Measurements from ENCODE around the gene COL10A1. TPM values are rescaled to one million over a fixed set of nuclear protein-coding genes. Genes with fewer than 3 reads are reported as not detected.
"Not testable (repeated sequence)": the region's sequence is repeated elsewhere in the genome, so short reads cannot be mapped to it uniquely, and the experiment has no call there.

The COL10A1 gene
- total RNA-seq, 1 donor from 2014 or later: not detected

DNA sequence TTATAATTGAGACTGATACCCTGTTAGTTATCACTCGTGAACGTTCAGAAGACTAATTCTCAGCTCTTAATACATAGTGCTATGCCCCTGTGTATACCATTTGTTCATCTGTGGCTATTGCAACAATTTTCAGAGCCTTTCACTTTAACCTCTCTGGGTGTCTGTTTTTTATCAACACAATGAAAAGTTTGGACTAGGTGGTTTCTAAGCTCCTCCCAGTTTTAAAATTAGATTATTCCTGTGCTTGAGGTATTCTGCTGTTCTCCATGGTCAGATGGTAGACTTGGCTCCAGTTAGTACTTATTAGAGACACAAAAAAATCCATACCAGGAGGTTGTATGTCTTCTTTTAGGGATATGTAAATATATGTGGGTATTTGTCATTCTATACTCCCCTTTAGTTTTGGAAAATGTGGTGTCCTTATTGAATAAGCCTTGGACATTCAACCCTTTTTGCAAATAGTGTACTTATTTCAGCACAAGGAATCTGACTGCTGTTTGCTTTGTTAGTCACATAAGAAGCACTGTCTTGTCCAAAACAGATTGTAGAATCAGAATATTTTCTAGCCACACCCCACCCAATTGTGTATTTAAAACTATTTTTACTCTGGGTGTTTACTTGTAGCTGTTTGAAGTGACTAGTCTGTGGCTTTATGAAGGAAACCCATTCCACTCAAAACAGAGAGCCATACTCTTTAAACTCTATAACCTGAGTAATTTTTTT lies 2.0 kb upstream of the COL10A1 start:
- no peak for FAIRE-seq

DNA sequence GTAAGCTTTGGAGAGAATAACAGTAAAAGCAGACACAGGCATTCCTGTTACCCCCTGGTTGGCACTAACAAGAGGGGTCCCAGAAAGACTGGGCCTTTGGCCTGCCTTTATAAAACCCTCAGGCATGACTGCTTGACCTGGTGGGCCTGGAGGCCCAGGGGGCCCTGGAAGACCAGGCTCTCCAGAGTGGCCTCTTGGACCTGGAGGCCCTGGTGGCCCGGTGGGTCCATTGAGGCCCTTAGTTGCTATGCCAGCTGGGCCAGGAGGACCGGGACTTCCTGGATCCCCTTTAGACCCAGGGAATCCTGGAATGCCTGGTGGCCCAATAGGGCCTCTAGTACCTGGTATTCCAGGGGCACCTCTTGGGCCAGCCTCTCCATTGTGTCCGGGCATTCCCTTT lies 5.5 kb downstream of the COL10A1 start:
- DNase-seq (ENCODE audit: low spot score in 2 of 2) (no peak), FAIRE-seq (no peak)

More for the DNA sequence above, 2.0 kb upstream of the COL10A1 start:
- DNase-seq (ENCODE audit: low spot score in 2 of 2): no peak

DNA sequence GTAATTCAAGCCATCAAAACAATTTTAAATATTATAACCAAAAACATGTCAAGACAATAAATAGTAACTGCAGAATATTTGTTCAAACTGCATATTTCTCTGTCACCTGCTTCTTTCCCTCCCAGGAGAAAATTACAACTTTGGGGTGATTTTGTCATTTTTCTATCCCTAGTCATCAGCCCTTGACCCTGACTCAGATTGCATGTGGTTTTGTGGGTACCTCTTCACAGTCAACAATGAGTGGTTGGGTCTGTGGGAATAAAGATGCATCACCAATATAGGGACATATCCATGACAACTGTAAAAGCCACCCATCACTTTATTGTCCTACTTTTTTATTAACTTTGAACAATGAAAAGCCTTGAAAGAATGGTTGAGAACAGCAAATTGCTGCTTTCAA lies 7.3 kb downstream of the COL10A1 start:
- FAIRE-seq (no peak), DNase-seq (ENCODE audit: low spot score in 2 of 2) (no peak)

DNA sequence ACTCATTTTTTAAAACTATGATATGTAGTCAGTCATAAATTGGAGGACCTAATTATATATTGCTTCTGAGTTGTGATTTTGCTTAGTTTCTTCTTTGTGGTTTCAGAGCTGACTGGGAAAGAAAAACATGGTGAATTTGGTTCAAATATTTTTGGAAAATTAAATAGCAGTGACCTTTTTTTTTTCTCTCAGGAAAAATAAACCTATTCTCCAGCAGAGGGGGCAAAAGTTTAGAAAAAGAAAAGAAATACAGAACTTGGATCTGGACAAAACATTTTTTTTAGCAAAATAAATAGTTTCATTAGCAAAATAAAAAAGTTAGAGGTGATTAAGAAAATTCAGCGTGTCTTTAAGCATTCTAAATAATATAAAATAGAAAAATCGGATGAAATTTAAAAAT lies 10.2 kb downstream of the COL10A1 start:
- FAIRE-seq: peak; percentile 86
- no peak for DNase-seq (ENCODE audit: low spot score in 2 of 2)

DNA sequence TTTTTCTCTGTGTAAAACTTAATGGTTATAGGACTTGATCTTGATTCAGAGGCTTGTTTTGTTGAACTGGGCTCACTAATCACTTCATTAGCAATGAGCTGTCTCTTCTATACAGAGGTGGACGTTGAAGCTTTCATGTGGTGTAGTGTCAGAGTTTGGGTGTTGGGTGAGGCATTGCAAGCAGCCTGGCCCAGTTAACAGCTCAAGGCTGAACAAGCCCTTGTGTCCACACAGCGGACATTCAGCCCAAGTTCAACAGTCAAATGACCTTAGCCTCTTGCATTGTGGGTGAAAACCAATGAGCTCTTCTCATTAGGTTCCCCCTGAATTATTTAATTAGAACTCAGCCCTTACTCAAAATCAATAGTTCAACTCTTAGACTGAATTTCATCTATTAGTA lies 12.5 kb downstream of the COL10A1 start:
- FAIRE-seq (no peak), DNase-seq (ENCODE audit: low spot score in 2 of 2) (no peak)

DNA sequence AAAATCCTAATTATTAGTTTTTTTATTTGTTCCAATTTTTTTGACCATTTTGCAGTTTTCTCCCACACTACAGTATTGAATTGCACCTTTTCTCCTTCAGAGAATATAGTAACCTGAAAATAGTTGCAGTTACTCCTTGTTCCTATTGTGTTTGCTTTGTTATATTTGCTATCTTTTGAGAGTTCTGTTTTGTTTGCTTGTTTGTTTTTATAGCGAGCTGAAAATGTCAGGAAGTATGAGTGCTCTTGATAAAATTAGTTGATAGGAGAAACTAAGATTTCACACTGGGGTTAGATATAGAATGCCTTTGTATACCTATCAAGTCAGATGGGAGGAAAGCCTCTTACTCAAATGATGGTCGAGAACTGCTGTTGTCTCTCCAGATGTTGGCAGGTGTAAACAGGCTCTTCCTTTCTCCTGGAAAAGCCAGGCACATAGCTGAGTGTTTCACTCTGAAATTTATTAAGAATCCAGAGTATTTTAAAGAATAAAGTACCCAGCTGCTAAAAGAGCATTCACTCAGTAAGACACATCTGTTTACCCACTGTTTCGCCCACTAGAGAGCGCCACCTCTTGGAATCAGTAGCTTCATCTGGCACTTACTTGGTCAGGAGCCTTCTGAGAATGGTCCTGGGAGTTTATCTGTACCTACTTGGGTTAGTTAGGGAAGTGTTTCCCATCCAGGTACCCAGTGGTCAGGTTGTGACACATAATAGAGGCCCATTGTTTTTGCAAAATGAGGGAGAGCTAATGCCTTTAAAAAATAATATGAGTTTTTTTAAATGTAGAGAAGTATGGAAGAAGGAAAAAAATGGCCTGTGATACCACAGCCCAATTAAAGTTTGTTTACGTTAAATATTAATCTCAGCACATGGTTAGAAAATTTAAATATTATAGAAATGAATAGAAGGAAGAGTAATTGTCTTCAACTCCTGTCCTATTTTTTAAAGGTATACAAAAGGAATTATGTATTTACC lies 14.1 kb downstream of the COL10A1 start:
- no peak for FAIRE-seq
- DNase-seq (ENCODE audit: low spot score in 2 of 2): no peak

DNA sequence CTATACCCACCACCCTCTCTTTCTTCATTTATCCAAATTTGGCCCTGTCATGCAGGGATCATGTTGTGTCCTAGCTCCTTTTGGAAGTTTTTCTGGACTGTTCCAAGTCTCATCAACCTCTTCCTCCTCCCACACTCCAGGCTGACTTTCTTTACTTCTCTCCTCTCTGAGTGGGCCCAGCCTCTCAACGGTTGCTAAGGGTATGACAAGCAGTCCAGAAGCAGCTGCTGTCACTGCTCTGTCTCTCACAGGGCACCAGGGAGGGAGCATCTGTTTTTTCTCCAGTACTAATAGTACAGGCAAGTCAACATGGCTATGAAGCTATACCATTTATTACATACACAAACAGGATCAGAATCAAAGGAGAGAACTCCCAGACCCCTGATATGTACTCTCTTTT lies 17.1 kb downstream of the COL10A1 start:
- DNase-seq (ENCODE audit: low spot score in 2 of 2): no peak
- FAIRE-seq: no peak

DNA sequence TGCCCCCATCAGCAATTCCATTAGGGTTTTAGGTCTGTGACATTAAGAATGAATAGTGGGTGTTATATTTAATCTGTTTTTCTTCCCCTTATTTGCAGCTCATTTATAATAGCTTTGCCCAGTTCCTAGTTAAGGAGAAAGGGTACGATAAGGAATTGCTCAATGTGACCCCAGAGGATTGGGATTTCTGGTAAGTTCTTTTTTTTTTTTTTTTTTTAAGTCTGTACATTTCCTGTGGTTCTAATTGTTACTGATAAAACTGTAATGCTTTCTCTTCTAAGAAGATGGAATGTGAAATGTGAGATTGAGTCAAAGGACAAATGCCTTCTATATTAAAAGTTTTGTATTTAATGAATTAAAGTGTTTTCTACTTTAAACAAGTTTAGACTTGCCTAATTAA lies 19.8 kb downstream of the COL10A1 start:
- no peak for DNase-seq (ENCODE audit: low spot score in 2 of 2)
- no peak for FAIRE-seq

DNA sequence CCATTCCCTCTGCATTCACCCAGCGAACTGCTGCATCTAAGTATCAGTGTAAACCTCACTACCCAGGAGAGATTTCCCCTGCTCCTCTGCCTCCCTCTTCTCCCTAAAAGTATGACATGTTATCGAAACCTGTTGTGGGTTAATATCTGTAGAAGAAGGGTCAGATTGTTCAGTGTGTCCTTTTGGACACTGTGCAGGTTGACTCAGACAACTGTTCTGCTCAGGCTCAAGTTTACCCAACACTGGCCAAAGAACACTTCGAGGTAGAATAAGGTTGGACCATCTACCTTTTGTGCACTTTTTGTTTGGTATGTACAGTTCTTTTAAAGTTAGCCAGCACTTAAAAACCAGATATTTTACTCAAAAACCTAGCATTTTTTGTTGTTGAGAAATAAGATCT lies 20.7 kb downstream of the COL10A1 start:
- no peak for FAIRE-seq
- no peak for DNase-seq (ENCODE audit: low spot score in 2 of 2)

DNA sequence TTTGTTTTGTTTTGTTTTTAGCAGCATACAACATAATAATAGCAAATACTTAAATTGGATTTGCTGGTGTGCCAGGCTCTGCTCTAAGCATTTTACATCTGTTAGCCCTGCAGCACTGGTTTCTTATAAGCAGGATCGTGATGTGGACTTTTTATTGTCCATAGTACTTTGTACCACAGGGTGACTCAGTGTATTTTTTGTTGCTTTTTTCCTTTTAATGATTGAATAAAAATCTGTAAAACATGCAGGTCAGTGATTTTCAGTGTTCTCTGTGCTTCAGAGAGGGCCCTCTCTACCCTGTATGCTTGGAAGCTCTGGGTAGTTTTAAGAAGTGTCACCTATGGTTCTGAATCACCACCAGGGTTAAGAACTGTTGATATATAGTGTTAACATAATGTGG lies 21.3 kb downstream of the COL10A1 start:
- DNase-seq (ENCODE audit: low spot score in 2 of 2): no peak
- FAIRE-seq: no peak

DNA sequence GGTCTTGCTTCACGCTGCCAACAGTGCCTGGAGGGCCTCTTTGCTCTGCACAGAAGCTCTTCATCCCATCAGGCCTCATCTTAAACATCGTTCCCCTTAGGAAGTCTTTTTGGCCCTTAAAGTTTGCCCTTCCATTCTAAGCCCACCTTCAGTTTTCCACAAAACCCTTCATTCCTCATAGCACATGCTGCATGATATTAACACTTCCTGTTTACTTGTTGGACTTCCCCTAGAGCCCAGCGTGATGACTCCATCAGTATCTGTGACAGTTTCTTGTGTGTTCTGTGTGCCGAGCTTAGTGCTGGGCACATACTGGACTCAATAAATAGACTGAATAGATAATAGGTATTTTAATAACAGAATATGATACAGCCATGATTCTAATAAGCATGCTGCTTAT lies 23.1 kb downstream of the COL10A1 start:
- FAIRE-seq: no peak
- no peak for DNase-seq (ENCODE audit: low spot score in 2 of 2)

DNA sequence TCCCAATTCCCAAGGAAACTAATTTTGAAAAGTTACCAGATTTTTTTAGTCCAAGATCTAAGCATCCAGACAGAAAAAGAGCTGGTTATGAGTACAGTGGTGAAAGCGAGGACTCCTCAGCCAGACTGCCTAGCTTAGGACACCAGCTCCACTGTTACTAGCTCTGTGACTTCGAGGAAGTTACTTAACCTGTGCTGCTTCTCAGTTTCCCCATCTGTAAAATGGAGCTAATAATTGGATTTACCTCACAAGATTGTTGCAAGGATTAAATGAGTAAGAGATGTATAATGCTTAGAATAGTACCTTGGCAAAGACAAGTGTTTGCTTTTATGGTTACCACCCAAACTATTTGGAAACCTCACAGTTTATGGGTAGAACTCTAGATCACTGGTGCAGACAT lies 24.1 kb downstream of the COL10A1 start:
- FAIRE-seq (no peak), DNase-seq (ENCODE audit: low spot score in 2 of 2) (no peak)

DNA sequence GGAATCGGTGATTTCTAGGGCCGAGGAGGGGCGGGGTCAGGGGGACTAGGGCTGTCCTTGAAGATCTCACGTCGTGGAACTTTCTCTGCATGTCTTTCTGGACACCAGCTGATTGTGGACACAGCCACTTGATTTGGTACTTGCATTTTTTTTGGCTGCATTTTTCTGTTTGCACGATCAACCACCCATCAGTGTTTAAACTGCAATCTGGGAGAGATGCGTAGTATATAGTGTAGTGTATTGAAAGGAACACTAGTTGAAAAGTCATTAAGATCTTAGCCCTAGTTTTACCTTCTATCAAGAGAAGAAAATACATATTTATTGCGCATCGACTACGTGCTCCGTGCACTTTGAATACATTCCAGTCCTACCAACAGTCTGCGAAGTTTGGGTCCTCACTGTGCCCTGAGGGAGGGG lies 24.6 kb downstream of the COL10A1 start:
- no peak for FAIRE-seq

DNA sequence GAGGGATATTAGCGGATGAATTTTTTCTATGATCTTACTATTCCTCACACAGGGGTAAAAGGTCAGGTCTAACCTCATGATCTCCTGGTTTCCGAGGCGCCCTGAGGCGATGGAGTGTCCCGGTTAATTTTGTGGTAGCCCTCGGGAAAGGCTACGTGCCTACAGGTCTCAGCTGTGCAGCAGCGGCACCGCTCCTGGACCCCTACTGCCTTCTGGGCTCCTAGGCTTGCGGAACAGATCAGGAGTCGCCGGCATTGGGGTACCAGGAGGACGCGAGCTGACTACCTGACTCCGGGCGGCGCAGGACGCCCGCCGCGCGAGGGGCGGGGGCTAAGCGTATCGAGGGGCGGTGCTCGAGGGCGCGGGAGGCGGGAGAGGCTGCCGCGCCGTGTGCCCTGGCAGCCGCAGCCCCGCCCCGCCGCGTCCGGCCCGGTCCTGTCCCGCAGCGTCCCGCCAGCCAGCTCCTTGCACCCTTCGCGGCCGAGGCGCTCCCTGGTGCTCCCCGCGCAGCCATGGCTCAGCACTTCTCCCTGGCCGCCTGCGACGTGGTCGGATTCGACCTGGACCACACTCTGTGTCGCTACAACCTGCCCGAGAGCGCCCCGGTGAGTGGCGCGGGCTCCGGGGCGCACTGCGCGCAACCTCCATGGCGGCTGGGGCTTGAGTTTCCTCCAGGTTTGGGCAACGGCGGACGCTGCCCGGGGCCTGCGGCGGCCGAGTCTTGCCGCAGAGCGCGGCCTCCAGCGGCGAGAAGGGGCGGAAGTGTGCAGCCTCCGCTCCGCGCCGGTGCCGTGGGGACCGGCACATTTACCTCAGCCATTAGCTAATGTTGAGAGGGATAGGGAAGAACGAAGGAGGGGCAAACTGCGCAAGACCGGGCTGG lies 25.3 kb downstream of the COL10A1 start, which contains the start of gene NT5DC1:
Gene NT5DC1, plus strand, starts transcription at position 435 of the 883 bp plus-strand sequence. Its CDS starts 78 bp downstream, at position 513.
- FAIRE-seq (no peak), DNase-seq (ENCODE audit: low spot score in 2 of 2) (peak; percentile 85 to 86)

More for the DNA sequence above, 24.6 kb downstream of the COL10A1 start:
- no peak for DNase-seq (ENCODE audit: low spot score in 2 of 2)

DNA sequence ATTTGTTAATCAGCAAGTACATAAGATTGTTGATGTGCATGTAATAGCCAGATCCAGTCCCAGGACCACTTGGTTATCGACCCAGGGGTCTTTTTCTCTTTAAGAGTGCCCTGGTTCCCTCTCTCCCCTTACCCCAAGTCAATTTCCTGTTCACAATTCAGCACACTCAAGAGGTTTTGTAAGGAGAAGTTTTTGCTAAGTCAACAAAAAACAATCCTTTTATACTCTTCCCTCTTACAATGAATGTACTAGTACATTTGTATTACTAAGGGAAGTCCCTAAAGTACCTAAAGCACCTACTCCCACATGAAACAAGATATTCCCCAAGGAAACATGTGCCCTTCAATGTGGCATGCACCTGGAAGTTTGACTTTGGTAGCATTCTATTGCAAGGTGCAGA lies 26.9 kb downstream of the COL10A1 start:
- DNase-seq (ENCODE audit: low spot score in 2 of 2): no peak
- FAIRE-seq: no peak

DNA sequence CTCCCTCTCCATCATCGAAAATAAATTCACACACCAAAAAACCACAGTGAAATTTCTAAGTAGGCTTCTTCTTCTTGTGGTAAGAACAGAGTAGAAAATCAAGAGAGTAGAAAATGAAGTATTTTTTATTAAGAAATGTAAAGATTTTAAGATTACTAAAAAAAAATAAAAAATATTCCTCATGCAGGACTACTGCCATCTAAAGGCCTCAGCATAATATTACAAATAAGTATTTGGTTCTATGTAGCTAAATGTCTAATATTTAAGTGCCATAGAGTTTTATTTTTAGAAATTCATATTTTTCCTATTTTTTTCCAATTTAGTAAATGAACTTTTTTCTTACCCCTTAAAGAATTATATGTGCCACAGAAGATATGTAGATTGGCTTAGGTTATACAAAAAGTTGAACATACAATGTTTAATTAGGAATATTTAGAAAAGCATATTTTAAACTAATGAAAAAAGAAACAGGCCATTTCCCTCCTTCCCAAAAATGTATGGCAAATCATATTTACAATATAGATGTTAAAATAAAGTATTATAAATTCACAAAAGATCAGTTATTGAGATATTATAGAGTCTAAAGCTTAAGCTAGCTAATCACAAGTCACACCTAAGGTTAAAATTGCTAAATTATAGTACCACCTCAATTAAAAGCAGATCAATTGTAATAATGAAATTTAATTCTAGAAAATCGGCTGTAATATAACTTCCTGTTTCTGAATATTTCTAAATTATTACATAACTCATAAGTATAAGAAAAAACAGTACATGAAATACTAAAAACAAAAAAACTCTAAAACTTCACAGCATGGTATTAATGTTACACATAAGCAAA lies 28.7 kb downstream of the COL10A1 start:
- FAIRE-seq: peak; percentile 88
- DNase-seq (ENCODE audit: low spot score in 2 of 2): no peak

DNA sequence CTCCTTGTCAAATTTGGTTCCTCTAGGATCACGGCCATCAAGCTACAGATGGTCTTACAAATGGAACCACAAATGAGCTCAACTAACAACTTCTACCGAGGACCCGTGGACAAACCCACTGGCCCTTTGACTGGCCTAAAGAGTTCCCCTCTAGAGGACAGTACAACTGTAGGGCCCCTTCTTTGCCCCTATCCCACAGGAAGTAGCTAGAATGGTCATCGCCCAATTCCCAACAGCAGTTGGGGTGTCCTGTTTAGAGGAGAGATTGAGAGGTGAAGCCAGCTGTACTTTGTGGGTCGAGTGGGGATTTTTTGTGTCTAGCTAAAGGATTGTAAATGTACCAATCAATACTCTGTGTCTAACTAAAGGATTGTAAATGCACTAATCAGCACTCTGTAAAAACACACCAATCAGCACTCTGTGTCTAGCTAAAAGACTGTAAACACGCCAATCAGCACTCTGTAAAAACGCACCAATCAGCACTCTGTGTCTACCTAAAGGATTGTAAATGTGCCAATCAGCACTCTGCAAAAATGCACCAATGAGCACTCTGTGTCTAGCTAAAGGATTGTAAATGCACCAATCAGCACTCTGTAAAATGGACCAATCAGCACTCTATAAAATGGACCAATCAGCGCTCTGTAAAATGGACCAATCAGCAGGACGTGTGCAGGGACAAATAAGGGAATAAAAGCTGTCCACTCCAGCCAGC lies 29.7 kb downstream of the COL10A1 start:
- not testable (repeated sequence) for FAIRE-seq

DNA sequence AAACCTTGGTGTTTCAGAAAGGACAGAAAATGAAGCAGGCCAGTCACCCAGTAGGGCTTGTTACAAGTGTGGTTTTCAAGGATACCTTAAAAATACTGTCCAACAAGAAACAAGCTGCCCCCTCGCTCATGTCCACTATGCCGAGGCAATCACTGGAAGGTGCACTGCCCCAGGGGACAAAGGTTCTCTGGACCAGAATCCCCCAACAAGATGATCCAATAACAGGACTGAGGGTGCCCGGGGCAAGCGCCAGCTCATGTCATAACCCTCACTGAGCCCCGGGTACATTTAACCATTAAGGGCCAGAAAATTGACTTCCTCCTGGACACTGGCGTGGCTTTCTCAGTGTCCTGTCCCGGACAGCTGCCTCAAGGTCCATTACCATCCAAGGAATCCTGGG lies 31.9 kb downstream of the COL10A1 start:
- no peak for DNase-seq (ENCODE audit: low spot score in 2 of 2)

More for the DNA sequence above, 29.7 kb downstream of the COL10A1 start:
- DNase-seq (ENCODE audit: low spot score in 2 of 2): not testable (repeated sequence)

DNA sequence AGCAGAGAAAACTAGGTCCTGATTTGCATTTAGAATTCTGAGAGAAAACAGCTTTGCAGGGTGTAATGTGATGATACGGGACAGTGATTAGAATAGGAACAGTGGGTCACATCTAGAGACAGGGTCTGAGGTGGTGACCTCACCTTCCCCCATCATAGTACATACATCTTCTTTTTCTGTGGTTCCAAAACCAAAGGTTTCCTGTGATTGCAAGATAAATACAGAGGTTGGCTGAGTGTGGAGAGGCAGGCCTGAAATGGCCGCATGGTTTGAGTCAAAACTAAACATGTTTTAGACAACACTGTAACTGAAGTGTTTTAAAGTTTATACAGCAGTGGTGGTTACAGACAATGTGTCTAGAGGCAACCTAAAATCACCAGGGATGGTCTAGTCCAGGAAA lies 35.7 kb downstream of the COL10A1 start:
- DNase-seq (ENCODE audit: low spot score in 2 of 2) (no peak), FAIRE-seq (no peak)

More for the DNA sequence above, 31.9 kb downstream of the COL10A1 start:
- no peak for FAIRE-seq
